Peyer's patch (tissue), 4 donors: ENCODE data around the gene SLC22A13. TPM values are rescaled to one million over a fixed set of nuclear protein-coding genes. Genes with fewer than 3 reads are reported as not detected.

ENCODE experiments used
- DNase-seq, 3 donors: peaks; one replicate each; pipeline ENCODE4 v3.0.0-alpha.2; 2017 to 2019
- H3K27ac ChIP-seq, 4 donors: fragments of 200-600 bp; sonication (generic); one replicate each; pipeline ENCODE4 v1.5.1; 2016 to 2019
- H3K27me3 ChIP-seq, 2 donors: fragments of 200-600 bp; sonication (generic); one replicate each; pipeline ENCODE4 v1.5.1; 2019
- H3K36me3 ChIP-seq, 3 donors: fragments of 200-600 bp; sonication (generic); one replicate each; pipeline ENCODE4 v1.5.1; 2016 to 2019
- H3K4me1 ChIP-seq, 4 donors: fragments of 200-600 bp; sonication (generic); one replicate each; pipeline ENCODE4 v1.5.1; 2016 to 2019
- H3K4me3 ChIP-seq, 4 donors: fragments of 200-600 bp; sonication (generic); 1 replicate in 3 of 4; 2 replicates in 1 of 4; pipeline ENCODE4 v1.5.1; 2016 to 2019; ENCODE audit warnings: mild to moderate bottlenecking in 1 of 4
- H3K9me3 ChIP-seq, 4 donors: fragments of 200-600 bp; sonication (generic); one replicate each; pipeline ENCODE4 v1.5.1; 2016 to 2019; ENCODE audit warnings: mild to moderate bottlenecking in 1 of 4
- POLR2A ChIP-seq, 2 donors: fragments of 450-650 bp; IDR thresholded peaks; one replicate each; pipeline ENCODE4 v1.5.1; 2017; ENCODE audit warnings: antibody characterized with exemption in 2 of 2, mild to moderate bottlenecking in 2 of 2, moderate library complexity in 2 of 2
- total RNA-seq, 4 donors: library from RNA; depleted of rRNA; stranded (reverse); fragments of >200 nt; gene quantifications; one replicate each; pipeline ENCODE4 v1.1.0, GENCODE V29; 2016
- TF ChIP-seq, protein P1 (sequence below), 6 experiments: fragments of 450-650 bp in 4 of 6; fragments of 200-600 bp in 2 of 6; sonication (generic) in 1 of 6; IDR thresholded peaks; one replicate each; pipeline ENCODE4 v1.5.1; 2017 to 2019; ENCODE audit warnings: antibody characterized with exemption in 6 of 6, mild to moderate bottlenecking in 3 of 6, moderate library complexity in 1 of 6

The SLC22A13 gene
- total RNA-seq, 4 donors from 2014 or later, result 1.4 to 5.0 (median 1.7) TPM; not detected in 1

DNA sequence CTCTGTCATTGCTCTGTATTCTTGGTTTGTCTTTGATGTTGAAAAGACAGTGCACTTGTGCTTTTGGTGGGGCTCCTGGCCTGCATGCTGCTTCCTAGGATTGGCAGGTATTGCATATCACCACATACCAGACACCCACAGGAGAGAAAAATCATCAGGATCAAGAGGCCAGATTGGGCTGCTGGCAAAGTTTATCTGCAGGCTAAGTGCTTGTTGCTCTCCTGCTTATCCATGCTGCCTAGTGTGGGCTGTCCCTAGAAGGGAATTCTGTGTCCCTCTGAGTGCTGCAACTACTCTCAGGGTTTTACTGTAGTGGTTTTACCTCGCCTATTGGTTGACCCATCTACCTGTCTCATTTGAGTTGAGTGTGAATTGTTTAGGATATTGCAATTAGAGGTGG lies 833 bp upstream of the SLC22A13 start:
- no peak for DNase-seq
- Histone ChIP-seq H3K27me3 (no peaks in the 10 kb centered on the region), H3K36me3 (no peaks in the 10 kb centered on the region), H3K27ac (no peak overlapping the region), H3K4me1 (no peaks in the 10 kb centered on the region), H3K4me3 (no peak overlapping the region), H3K9me3 (no peaks in the 10 kb centered on the region)
- no peak for TF ChIP-seq POLR2A (IDR thresholded peaks at IDR 0.05)

DNA sequence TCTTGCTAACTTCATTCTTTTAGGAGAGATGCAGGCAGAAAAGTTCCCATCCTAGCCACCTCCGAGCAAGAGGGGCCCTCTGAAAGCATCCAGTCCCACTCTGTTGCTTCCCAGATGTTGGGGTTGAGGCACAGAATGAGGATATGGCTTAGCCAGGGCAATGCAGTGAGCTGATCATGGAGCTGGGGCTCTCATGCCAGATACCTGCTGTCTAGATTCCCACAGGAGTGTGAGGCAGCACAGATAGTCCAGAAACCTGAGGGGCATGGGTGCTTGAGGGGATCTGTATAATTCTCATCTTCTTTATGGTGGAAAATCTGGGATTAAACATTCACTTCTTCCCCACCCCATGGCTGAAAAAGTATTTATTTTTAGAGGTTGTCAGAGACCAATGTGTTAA lies 1.2 kb downstream of the SLC22A13 start:
- Histone ChIP-seq H3K9me3 (no peaks in the 10 kb centered on the region), H3K27me3 (no peaks in the 10 kb centered on the region), H3K27ac (no peak overlapping the region), H3K4me1 (no peaks in the 10 kb centered on the region), H3K4me3 (no peak overlapping the region), H3K36me3 (no peaks in the 10 kb centered on the region)
- TF ChIP-seq POLR2A (IDR thresholded peaks at IDR 0.05), result no peak
- TF ChIP-seq, protein P1, sequence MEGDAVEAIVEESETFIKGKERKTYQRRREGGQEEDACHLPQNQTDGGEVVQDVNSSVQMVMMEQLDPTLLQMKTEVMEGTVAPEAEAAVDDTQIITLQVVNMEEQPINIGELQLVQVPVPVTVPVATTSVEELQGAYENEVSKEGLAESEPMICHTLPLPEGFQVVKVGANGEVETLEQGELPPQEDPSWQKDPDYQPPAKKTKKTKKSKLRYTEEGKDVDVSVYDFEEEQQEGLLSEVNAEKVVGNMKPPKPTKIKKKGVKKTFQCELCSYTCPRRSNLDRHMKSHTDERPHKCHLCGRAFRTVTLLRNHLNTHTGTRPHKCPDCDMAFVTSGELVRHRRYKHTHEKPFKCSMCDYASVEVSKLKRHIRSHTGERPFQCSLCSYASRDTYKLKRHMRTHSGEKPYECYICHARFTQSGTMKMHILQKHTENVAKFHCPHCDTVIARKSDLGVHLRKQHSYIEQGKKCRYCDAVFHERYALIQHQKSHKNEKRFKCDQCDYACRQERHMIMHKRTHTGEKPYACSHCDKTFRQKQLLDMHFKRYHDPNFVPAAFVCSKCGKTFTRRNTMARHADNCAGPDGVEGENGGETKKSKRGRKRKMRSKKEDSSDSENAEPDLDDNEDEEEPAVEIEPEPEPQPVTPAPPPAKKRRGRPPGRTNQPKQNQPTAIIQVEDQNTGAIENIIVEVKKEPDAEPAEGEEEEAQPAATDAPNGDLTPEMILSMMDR (IDR thresholded peaks at IDR 0.05), result no peak
- no peak for DNase-seq

DNA sequence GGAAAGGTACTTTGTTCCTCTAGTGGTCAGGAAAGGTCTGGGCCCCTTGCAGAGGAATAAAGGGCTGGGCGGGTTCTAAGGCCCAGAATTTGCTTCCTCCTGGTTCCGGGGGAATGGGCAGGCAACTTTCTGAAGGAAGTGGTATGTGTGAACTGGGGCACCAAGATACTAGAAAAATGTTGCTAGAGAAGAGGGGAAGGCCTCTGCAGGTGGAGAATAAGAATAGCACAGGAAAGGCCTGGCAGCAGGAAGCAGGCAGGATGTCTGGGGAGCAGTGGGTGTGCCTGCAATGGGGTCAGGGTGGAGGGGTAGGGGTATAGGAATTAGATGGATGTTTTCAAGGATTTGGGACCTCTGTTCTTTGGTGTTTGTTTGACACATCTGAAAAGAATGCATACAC lies 2.0 kb downstream of the SLC22A13 start:
- DNase-seq, result no peak
- TF ChIP-seq, protein P1 (IDR thresholded peaks at IDR 0.05), result no peak
- no peak for TF ChIP-seq POLR2A (IDR thresholded peaks at IDR 0.05)
- Histone ChIP-seq H3K36me3 (no peaks in the 10 kb centered on the region), H3K4me3 (no peak overlapping the region), H3K4me1 (no peaks in the 10 kb centered on the region), H3K27ac (no peak overlapping the region), H3K9me3 (no peaks in the 10 kb centered on the region), H3K27me3 (no peaks in the 10 kb centered on the region)

DNA sequence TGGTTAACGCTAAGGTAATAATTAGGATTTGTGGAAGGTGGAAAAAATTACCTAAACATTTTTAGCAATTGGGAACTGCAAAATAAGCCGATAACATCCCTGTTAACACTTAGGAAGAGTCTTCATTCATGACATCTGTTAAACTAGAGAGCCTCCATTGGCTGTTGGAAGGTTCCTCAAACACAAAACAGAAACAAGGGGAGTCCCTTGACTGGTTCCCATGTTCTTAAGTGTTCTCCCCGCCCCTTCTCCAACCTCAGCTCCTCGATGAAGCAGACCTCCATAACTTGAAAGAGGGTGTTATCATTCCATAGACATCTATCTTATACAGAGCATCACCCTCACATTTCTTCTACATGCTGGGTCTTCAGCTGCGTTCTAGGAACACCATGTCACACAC lies 2.5 kb downstream of the SLC22A13 start:
- no peak overlapping the region for H3K27ac ChIP-seq
- TF ChIP-seq, protein P1 (IDR thresholded peaks at IDR 0.05), result no peak
- TF ChIP-seq POLR2A (IDR thresholded peaks at IDR 0.05), result no peak

DNA sequence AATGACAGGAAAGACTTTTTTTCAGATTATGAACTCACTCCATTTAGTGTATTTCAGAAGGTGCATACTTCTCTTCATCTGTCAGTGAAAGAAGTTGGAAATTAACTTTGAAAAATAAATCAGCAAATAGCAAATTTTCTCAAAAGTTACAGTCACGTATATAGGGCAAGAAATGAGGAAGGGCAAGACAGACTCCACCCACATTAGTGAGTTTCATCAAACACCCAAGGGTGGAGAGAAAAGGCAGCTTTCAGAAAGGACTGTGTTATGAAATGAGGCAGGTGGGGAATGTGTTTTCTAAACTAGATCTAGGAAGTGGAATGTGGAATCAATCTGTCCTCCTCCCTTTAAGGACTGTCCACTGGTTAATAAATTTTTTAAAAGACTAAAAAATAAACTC lies 2.9 kb downstream of the SLC22A13 start:
- H3K4me3 ChIP-seq, result no peak overlapping the region
- no peaks in the 10 kb centered on the region for H3K27me3 ChIP-seq
- no peaks in the 10 kb centered on the region for H3K36me3 ChIP-seq
- no peak for DNase-seq
- H3K9me3 ChIP-seq, result no peaks in the 10 kb centered on the region
- H3K27ac ChIP-seq, result no peak overlapping the region
- no peaks in the 10 kb centered on the region for H3K4me1 ChIP-seq
- TF ChIP-seq, protein P1 (IDR thresholded peaks at IDR 0.05), result no peak
- TF ChIP-seq POLR2A (IDR thresholded peaks at IDR 0.05), result no peak

More for the DNA sequence above, 2.5 kb downstream of the SLC22A13 start:
- DNase-seq, result no peak
- no peaks in the 10 kb centered on the region for H3K36me3 ChIP-seq
- H3K4me3 ChIP-seq, result no peak overlapping the region
- H3K4me1 ChIP-seq, result no peaks in the 10 kb centered on the region
- H3K9me3 ChIP-seq, result no peaks in the 10 kb centered on the region
- H3K27me3 ChIP-seq, result no peaks in the 10 kb centered on the region

DNA sequence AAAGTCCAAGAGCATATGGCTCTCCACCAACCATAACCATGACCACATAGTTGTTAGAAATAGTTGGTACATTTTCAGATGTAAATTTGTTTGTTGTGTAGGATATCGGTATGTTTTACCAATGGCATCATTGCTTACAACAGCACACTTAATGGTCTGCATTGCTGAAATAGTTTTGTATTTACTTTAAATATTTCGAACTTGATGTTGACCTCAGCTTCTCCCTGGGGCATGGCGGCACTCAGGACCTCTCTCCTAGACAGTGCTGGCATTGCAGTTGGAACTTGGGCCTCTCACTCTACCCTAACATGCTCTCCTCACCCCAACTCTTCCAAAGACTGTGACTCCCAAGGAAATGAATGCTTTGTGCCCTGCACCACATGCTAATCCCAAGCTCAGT lies 5.0 kb downstream of the SLC22A13 start:
- Histone ChIP-seq H3K36me3 (no peaks in the 10 kb centered on the region), H3K4me1 (no peaks in the 10 kb centered on the region), H3K27me3 (no peaks in the 10 kb centered on the region), H3K27ac (no peak overlapping the region), H3K9me3 (no peaks in the 10 kb centered on the region), H3K4me3 (no peak overlapping the region)
- no peak for DNase-seq
- TF ChIP-seq, protein P1 (IDR thresholded peaks at IDR 0.05), result no peak
- TF ChIP-seq POLR2A (IDR thresholded peaks at IDR 0.05), result no peak
